KMS-11 (cell line): ENCODE data around the gene SMIM5.

Source experiments
- H2AFZ ChIP-seq: fragments of 200-600 bp; sonication (generic); 2 replicates; pipeline ENCODE4 v1.6.1; 2016; ENCODE audit warnings: antibody characterized with exemption, mixed run types, low read depth
- H3K27ac ChIP-seq: fragments of 200-600 bp; sonication (generic); 2 replicates; pipeline ENCODE4 v1.6.1; 2016; ENCODE audit warnings: mild to moderate bottlenecking, mixed run types
- H3K27me3 ChIP-seq: fragments of 200-600 bp; sonication (generic); 2 replicates; pipeline ENCODE4 v1.6.1; 2017; ENCODE audit warnings: mild to moderate bottlenecking, low read depth, mixed run types, moderate library complexity; ENCODE audit not compliant: insufficient read depth
- H3K36me3 ChIP-seq: fragments of 200-600 bp; sonication (generic); 2 replicates; pipeline ENCODE4 v1.6.1; 2017; ENCODE audit warnings: mild to moderate bottlenecking, mixed run types; ENCODE audit not compliant: insufficient read depth
- H3K4me1 ChIP-seq: fragments of 200-600 bp; sonication (generic); 2 replicates; pipeline ENCODE4 v1.6.1; 2016; ENCODE audit warnings: mild to moderate bottlenecking, low read depth, mixed run types; ENCODE audit not compliant: poor library complexity, severe bottlenecking
- H3K4me2 ChIP-seq: fragments of 200-600 bp; sonication (generic); 2 replicates; pipeline ENCODE4 v1.7.0; 2016; ENCODE audit warnings: mild to moderate bottlenecking, mixed run types
- H3K4me3 ChIP-seq: fragments of 200-600 bp; sonication (generic); IDR thresholded peaks from 2 replicates; pipeline ENCODE4 v1.6.1; 2017; ENCODE audit warnings: low read depth, low read length, mixed read lengths; ENCODE audit not compliant: insufficient read depth
- H3K79me2 ChIP-seq: fragments of 200-600 bp; sonication (generic); 2 replicates; pipeline ENCODE4 v1.6.1; 2016; ENCODE audit warnings: low read depth, mixed run types; ENCODE audit not compliant: insufficient read depth
- H3K9ac ChIP-seq: fragments of 200-600 bp; sonication (generic); 2 replicates; pipeline ENCODE4 v1.6.1; 2016; ENCODE audit warnings: mild to moderate bottlenecking, mixed run types
- H4K20me1 ChIP-seq: fragments of 200-600 bp; sonication (generic); 2 replicates; pipeline ENCODE4 v1.6.1; 2016; ENCODE audit warnings: mild to moderate bottlenecking, mixed run types; ENCODE audit not compliant: insufficient read depth
- TF ChIP-seq, protein P1 (sequence below): fragments of 200-600 bp; sonication (generic); conservative IDR thresholded peaks from 2 replicates; pipeline ENCODE4 v1.6.1; 2017; ENCODE audit warnings: low read depth, mild to moderate bottlenecking, antibody characterized with exemption, low read length, moderate library complexity, mixed read lengths

SMIM5 gene

DNA sequence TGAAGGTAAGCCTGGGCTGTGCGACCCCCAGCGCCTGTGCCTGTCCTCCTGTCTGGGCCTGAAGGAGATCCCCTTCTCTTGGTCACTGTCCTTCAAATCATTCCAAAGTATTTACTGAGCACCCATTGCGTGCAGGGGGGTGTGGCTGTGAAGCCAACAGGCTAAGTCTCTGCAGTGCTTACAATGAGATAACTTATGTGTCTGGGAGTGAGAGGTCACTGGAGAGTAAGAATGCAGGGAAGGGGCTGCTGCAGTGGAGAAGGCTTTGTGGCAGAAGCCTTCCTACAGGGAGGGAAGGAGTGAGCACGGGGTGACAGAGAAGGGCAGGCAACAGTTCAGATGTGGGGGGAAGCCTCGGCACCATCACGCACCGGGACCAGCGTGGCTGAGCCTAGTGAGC is 11.2 kb upstream of the SMIM5 start:
- Histone ChIP-seq H3K27ac (no peak overlapping the region), H3K4me1 (no peaks in the 10 kb centered on the region), H3K4me2 (no peak overlapping the region), H3K4me3 (no peak overlapping the region), H2AFZ (no peak overlapping the region), H3K36me3 (no peaks in the 10 kb centered on the region), H3K27me3 (peaks cover 73% of the 10 kb centered on the region), H3K79me2 (no peaks in the 10 kb centered on the region), H4K20me1 (no peaks in the 10 kb centered on the region), H3K9ac (no peak overlapping the region)
- TF ChIP-seq, protein P1, sequence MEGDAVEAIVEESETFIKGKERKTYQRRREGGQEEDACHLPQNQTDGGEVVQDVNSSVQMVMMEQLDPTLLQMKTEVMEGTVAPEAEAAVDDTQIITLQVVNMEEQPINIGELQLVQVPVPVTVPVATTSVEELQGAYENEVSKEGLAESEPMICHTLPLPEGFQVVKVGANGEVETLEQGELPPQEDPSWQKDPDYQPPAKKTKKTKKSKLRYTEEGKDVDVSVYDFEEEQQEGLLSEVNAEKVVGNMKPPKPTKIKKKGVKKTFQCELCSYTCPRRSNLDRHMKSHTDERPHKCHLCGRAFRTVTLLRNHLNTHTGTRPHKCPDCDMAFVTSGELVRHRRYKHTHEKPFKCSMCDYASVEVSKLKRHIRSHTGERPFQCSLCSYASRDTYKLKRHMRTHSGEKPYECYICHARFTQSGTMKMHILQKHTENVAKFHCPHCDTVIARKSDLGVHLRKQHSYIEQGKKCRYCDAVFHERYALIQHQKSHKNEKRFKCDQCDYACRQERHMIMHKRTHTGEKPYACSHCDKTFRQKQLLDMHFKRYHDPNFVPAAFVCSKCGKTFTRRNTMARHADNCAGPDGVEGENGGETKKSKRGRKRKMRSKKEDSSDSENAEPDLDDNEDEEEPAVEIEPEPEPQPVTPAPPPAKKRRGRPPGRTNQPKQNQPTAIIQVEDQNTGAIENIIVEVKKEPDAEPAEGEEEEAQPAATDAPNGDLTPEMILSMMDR, result no peak

- no peaks in the 10 kb centered on the region for H4K20me1 ChIP-seq
- H2AFZ ChIP-seq, result no peak overlapping the region
- H3K27me3 ChIP-seq, result peaks cover 66% of the 10 kb centered on the region
- H3K4me1 ChIP-seq, result no peaks in the 10 kb centered on the region
- H3K36me3 ChIP-seq, result no peaks in the 10 kb centered on the region
- H3K4me2 ChIP-seq, result no peak overlapping the region
- no peak overlapping the region for H3K9ac ChIP-seq
- TF ChIP-seq, protein P1, result no peak
- no peaks in the 10 kb centered on the region for H3K79me2 ChIP-seq
- no peak overlapping the region for H3K4me3 ChIP-seq
- H3K27ac ChIP-seq, result no peak overlapping the region
Measured at GRCh38 chr17:75622771-75623273, 10.4 kb upstream of the SMIM5 start.

DNA sequence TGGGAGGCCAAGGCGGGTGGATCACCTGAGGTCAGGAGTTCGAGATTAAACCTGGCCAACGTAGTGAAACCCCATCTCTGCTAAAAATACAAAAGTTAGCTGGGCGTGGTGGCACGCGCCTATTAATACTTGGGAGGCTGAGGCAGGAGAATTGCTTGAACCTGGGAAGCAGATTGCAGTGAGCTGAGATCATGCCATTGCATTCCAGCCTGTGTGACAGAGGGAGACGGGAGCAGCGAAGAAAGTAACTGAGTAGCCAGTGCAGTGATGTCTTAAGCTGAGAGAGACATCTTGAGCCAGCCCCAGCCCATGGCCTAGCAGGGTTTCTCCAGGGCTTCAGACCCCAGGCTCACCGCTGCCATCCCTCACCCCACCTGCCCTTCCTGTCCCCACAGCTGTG is 9.8 kb upstream of the SMIM5 start:
- Histone ChIP-seq H2AFZ (no peak overlapping the region), H3K27me3 (peaks cover 60% of the 10 kb centered on the region), H3K4me3 (no peak overlapping the region), H3K9ac (no peak overlapping the region), H3K4me2 (no peak overlapping the region), H3K36me3 (no peaks in the 10 kb centered on the region), H3K4me1 (no peaks in the 10 kb centered on the region), H4K20me1 (no peaks in the 10 kb centered on the region), H3K79me2 (no peaks in the 10 kb centered on the region), H3K27ac (no peak overlapping the region)
- TF ChIP-seq, protein P1, result no peak

- Histone ChIP-seq H3K4me1 (no peaks in the 10 kb centered on the region), H4K20me1 (no peaks in the 10 kb centered on the region), H3K79me2 (no peaks in the 10 kb centered on the region), H3K36me3 (no peaks in the 10 kb centered on the region), H3K9ac (no peak overlapping the region), H3K27me3 (peaks cover 54% of the 10 kb centered on the region), H3K4me2 (no peak overlapping the region), H3K27ac (no peak overlapping the region), H3K4me3 (no peak overlapping the region), H2AFZ (no peak overlapping the region)
- TF ChIP-seq, protein P1, result no peak
Measured at GRCh38 chr17:75624021-75624420, 9.2 kb upstream of the SMIM5 start.
